ENCODE results near the gene FTSJ1.

- no peak for TF ChIP-seq POLR2A (IDR thresholded peaks at IDR 0.05; ENCODE audit: control extremely low read depth in 1 of 2, low read depth in 2 of 2, low read length in 2 of 2)
- TF ChIP-seq CREB1 (IDR thresholded peaks at IDR 0.05): no peak
- TF ChIP-seq, protein P1, sequence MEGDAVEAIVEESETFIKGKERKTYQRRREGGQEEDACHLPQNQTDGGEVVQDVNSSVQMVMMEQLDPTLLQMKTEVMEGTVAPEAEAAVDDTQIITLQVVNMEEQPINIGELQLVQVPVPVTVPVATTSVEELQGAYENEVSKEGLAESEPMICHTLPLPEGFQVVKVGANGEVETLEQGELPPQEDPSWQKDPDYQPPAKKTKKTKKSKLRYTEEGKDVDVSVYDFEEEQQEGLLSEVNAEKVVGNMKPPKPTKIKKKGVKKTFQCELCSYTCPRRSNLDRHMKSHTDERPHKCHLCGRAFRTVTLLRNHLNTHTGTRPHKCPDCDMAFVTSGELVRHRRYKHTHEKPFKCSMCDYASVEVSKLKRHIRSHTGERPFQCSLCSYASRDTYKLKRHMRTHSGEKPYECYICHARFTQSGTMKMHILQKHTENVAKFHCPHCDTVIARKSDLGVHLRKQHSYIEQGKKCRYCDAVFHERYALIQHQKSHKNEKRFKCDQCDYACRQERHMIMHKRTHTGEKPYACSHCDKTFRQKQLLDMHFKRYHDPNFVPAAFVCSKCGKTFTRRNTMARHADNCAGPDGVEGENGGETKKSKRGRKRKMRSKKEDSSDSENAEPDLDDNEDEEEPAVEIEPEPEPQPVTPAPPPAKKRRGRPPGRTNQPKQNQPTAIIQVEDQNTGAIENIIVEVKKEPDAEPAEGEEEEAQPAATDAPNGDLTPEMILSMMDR (IDR thresholded peaks at IDR 0.05; ENCODE audit: control extremely low read depth in 1 of 3, insufficient read depth in 1 of 3, low read depth in 1 of 3, low read length in 3 of 3): no peak
- TF ChIP-seq POLR2AphosphoS5 (IDR thresholded peaks at IDR 0.05; ENCODE audit: low read depth, low read length): no peak
- TF ChIP-seq MAFK (IDR thresholded peaks at IDR 0.05; ENCODE audit: low read depth, low read length): no peak
Measured at GRCh38 chrX:48496660-48497059, 20.7 kb downstream of the FTSJ1 start.

Data from H1 (cell line).